ENCODE results near the gene OOSP4B. TPM values are rescaled to one million over a fixed set of nuclear protein-coding genes. Genes with fewer than 3 reads are reported as not detected.

OOSP4B gene
- total RNA-seq, 3 donors from 2014 or later (not counting 1 experiment from before 2014, with no cell fraction given) = not detected

DNA sequence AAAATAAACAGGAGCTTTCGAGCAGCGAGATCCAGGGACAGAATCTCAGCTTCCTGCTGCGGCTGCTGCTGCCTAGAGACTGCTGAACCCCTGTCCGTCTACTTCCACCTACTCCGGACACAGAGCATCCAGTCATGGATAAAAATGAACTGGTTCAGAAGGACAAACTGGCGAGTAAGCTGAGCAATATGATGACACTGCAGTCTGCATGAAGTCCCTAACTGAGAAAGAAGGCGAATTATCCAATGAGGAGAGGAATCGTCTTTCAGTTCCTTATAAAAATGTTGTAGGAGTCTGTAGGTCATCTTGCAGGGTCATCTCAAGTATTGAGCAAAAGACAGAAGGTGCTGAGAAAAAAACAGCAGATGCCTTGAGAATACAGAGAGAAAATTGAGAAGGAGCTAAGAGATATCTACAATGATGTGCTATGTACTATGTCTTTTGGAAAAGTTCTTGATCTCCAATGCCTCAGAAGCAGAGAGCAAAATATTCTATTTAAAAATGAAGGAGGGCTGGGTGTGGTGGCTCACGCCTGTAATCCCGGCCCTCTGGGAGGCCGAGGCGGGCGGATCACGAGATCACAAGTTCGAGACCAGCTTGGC is 60.3 kb downstream of the OOSP4B start:
- DNase-seq (no peak), ATAC-seq (no peak)
- no peaks in the 10 kb centered on the region for H3K4me1 ChIP-seq (ENCODE audit: control insufficient read depth, insufficient read depth, low read length)
- H3K27ac ChIP-seq (ENCODE audit: low read length) = no peak overlapping the region
- H3K9me3 ChIP-seq (ENCODE audit: control insufficient read depth, insufficient read depth, low read length) = no peaks in the 10 kb centered on the region
- 83% methylated on average over 15 of the region's 15 CpGs for WGBS (ENCODE audit: insufficient coverage)
- Mint-ChIP-seq H3K36me3 (no peaks in the 10 kb centered on the region), H3K4me1 (no peaks in the 10 kb centered on the region), H3K27me3 (ENCODE audit: low read depth in 2 of 2) (peaks cover 0 to 9% of the 10 kb centered on the region in 2 donors), H3K9me3 (no peaks in the 10 kb centered on the region), H3K4me3 (no peak overlapping the region), H3K27ac (no peak overlapping the region)
- H3K27me3 ChIP-seq (ENCODE audit: control insufficient read depth, insufficient read depth, low read length) = no peaks in the 10 kb centered on the region
- no peaks in the 10 kb centered on the region for H3K36me3 ChIP-seq (ENCODE audit: control insufficient read depth, insufficient read depth, low read length)
- TF ChIP-seq, protein P1, sequence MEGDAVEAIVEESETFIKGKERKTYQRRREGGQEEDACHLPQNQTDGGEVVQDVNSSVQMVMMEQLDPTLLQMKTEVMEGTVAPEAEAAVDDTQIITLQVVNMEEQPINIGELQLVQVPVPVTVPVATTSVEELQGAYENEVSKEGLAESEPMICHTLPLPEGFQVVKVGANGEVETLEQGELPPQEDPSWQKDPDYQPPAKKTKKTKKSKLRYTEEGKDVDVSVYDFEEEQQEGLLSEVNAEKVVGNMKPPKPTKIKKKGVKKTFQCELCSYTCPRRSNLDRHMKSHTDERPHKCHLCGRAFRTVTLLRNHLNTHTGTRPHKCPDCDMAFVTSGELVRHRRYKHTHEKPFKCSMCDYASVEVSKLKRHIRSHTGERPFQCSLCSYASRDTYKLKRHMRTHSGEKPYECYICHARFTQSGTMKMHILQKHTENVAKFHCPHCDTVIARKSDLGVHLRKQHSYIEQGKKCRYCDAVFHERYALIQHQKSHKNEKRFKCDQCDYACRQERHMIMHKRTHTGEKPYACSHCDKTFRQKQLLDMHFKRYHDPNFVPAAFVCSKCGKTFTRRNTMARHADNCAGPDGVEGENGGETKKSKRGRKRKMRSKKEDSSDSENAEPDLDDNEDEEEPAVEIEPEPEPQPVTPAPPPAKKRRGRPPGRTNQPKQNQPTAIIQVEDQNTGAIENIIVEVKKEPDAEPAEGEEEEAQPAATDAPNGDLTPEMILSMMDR (IDR thresholded peaks at IDR 0.05) = no peak
- intact Hi-C loops (cut with micrococcal nuclease) = no loop called here
- H3K4me3 ChIP-seq (ENCODE audit: low read length) = no peak overlapping the region

DNA sequence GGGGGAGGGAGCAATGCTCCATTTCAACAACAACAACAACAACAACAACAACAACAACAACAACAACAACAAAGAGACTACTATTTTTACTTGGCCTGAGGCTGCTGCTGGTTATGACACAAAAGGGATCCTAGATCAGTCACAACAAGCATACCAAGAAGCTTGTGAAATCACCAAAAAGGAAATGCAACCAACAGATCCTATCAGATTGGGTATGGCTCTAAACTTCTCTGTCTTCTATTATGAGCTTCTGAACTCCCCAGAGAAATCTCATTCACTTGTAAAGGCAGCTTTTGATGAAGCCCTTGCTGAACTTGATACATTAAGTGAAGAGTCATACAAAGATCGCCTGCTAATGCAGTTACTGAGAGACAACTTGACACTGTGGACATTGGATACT is 61.0 kb downstream of the OOSP4B start:
- H3K9me3 Mint-ChIP-seq = no peaks in the 10 kb centered on the region
- TF ChIP-seq, protein P1 (IDR thresholded peaks at IDR 0.05) = no peak
- H3K27me3 Mint-ChIP-seq (ENCODE audit: low read depth in 2 of 2) = peaks cover 0 to 14% of the 10 kb centered on the region in 2 donors
- no peaks in the 10 kb centered on the region for H3K36me3 ChIP-seq (ENCODE audit: control insufficient read depth, insufficient read depth, low read length)
- ATAC-seq (no peak), DNase-seq (no peak)
- H3K4me3 Mint-ChIP-seq = no peak overlapping the region
- intact Hi-C loops (cut with micrococcal nuclease) = no loop called here
- H3K4me1 Mint-ChIP-seq = no peaks in the 10 kb centered on the region
- H3K27ac ChIP-seq (ENCODE audit: low read length) = no peak overlapping the region
- no peaks in the 10 kb centered on the region for H3K4me1 ChIP-seq (ENCODE audit: control insufficient read depth, insufficient read depth, low read length)
- 90% methylated on average over 1 of the region's 1 CpG for WGBS (ENCODE audit: insufficient coverage)
- no peaks in the 10 kb centered on the region for H3K36me3 Mint-ChIP-seq
- no peaks in the 10 kb centered on the region for H3K27me3 ChIP-seq (ENCODE audit: control insufficient read depth, insufficient read depth, low read length)
- H3K4me3 ChIP-seq (ENCODE audit: low read length) = no peak overlapping the region
- no peaks in the 10 kb centered on the region for H3K9me3 ChIP-seq (ENCODE audit: control insufficient read depth, insufficient read depth, low read length)
- H3K27ac Mint-ChIP-seq = no peak overlapping the region

DNA sequence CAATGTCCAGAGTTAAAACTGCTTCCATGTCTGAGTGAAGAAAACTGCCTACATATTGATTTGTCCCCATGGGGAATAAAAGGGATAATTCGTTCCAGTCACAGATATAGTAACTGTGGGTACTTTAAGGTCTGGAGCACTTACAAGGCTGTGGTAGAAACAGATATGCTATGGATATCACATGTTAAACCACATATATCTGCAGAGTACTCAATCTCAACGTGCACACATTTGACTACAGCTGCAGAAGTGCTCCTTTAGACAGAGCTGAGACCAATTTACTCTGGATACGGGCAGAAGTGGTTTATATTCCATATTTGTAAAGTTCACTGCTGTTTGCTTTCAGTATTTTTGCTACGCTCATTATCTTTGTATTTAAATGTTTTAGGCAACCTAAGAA is 61.8 kb downstream of the OOSP4B start:
- TF ChIP-seq, protein P1 (IDR thresholded peaks at IDR 0.05) = no peak
- Mint-ChIP-seq H3K4me1 (no peaks in the 10 kb centered on the region), H3K27ac (no peak overlapping the region), H3K36me3 (no peaks in the 10 kb centered on the region), H3K9me3 (no peaks in the 10 kb centered on the region), H3K4me3 (no peak overlapping the region), H3K27me3 (ENCODE audit: low read depth in 2 of 2) (peaks cover 0 to 14% of the 10 kb centered on the region in 2 donors)
- WGBS (ENCODE audit: insufficient coverage) = 75% methylated on average over 2 of the region's 4 CpGs
- Histone ChIP-seq H3K36me3 (ENCODE audit: control insufficient read depth, insufficient read depth, low read length) (no peaks in the 10 kb centered on the region), H3K27me3 (ENCODE audit: control insufficient read depth, insufficient read depth, low read length) (no peaks in the 10 kb centered on the region), H3K27ac (ENCODE audit: low read length) (no peak overlapping the region), H3K4me1 (ENCODE audit: control insufficient read depth, insufficient read depth, low read length) (no peaks in the 10 kb centered on the region), H3K4me3 (ENCODE audit: low read length) (no peak overlapping the region), H3K9me3 (ENCODE audit: control insufficient read depth, insufficient read depth, low read length) (no peaks in the 10 kb centered on the region)
- DNase-seq (no peak), ATAC-seq (no peak)
- intact Hi-C loops (cut with micrococcal nuclease) = no loop called here

DNA sequence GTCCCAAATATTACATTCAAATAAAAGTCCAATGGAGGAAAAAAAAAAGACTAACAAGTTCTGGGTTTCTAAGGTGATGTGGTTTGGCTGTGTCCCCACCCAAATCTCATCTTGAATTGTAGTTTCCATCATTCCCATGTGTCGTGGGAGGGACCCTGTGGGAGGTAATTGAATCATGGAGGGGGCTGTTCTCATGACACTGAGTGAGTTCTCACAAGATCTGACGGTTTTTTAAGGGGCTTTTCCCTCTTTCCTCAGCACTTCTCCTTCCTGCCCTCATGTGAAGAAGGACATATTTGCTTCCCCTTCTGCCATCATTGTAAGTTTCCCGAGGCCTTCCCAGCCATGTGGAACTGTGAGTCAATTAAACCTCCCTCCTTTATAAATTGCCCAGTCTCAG is 63.6 kb downstream of the OOSP4B start:
- no peaks in the 10 kb centered on the region for H3K9me3 Mint-ChIP-seq
- no peak overlapping the region for H3K4me3 Mint-ChIP-seq
- ATAC-seq = no peak
- H3K27me3 Mint-ChIP-seq (ENCODE audit: low read depth in 2 of 2) = peaks cover 5 to 16% of the 10 kb centered on the region in 2 donors
- H3K36me3 Mint-ChIP-seq = no peaks in the 10 kb centered on the region
- TF ChIP-seq, protein P1 (IDR thresholded peaks at IDR 0.05) = no peak
- Histone ChIP-seq H3K9me3 (ENCODE audit: control insufficient read depth, insufficient read depth, low read length) (no peaks in the 10 kb centered on the region), H3K36me3 (ENCODE audit: control insufficient read depth, insufficient read depth, low read length) (no peaks in the 10 kb centered on the region), H3K4me1 (ENCODE audit: control insufficient read depth, insufficient read depth, low read length) (no peaks in the 10 kb centered on the region), H3K27ac (ENCODE audit: low read length) (no peak overlapping the region), H3K4me3 (ENCODE audit: low read length) (no peak overlapping the region), H3K27me3 (ENCODE audit: control insufficient read depth, insufficient read depth, low read length) (no peaks in the 10 kb centered on the region)
- no peak for DNase-seq
- WGBS (ENCODE audit: insufficient coverage) = 30% methylated on average over 2 of the region's 3 CpGs
- H3K4me1 Mint-ChIP-seq = no peaks in the 10 kb centered on the region
- intact Hi-C loops (cut with micrococcal nuclease) = no loop called here
- H3K27ac Mint-ChIP-seq = no peak overlapping the region
